PC-3 (cell line): ENCODE data around the gene KRT85. TPM values are rescaled to one million over a fixed set of nuclear protein-coding genes. Genes with fewer than 3 reads are reported as not detected.

ENCODE experiments used
- ATAC-seq: fragments of 200-7000 bp; cut with Tn5 transposase; 2 replicates; pipeline ENCODE4 v1.9.1; 2020; ENCODE audit warnings: mild to moderate bottlenecking, moderate library complexity
- BruUV-seq: library from RNA; stranded (reverse); fragments of 400-500 nt; replicated peaks from 2 replicates; lab custom pipeline; 2021; lab: Mats Ljungman, UMichigan
- CTCF ChIA-PET: fragments of 300-600 bp; sonication (Branson Sonifier 250); formaldehyde crosslinking; loops from one replicate; lab custom pipeline; 2022; ENCODE audit warnings: antibody characterized with exemption; lab: Charles Lee
- POLR2A ChIA-PET: fragments of 300-600 bp; sonication (Branson Sonifier 250); formaldehyde crosslinking; loops from one replicate; lab custom pipeline; 2022; ENCODE audit warnings: antibody characterized with exemption; ENCODE audit not compliant: unreplicated experiment; lab: Charles Lee
- DNase-seq: peaks from one replicate; pipeline ENCODE4 v3.0.0-alpha.2; 2015
- H2AFZ ChIP-seq: fragments of 300-600 bp; sonication (generic); 2 replicates; pipeline ENCODE4 v1.6.0; 2016; ENCODE audit warnings: antibody characterized with exemption, low read length
- H3F3A ChIP-seq: fragments of 300-600 bp; sonication (generic); one replicate; pipeline ENCODE4 v1.6.0; 2017; ENCODE audit warnings: antibody characterized with exemption, low read length, control low read depth, mild to moderate bottlenecking; ENCODE audit not compliant: unreplicated experiment
- H3K27ac ChIP-seq: fragments of 300-600 bp; sonication (generic); 2 replicates; pipeline ENCODE4 v1.5.1; 2016; ENCODE audit warnings: mild to moderate bottlenecking, low read length
- H3K27me3 ChIP-seq: fragments of 300-600 bp; sonication (generic); 2 replicates; pipeline ENCODE4 v1.6.1; 2016; ENCODE audit warnings: low read length, mixed read lengths
- H3K36me3 ChIP-seq: fragments of 300-600 bp; sonication (generic); 2 replicates; pipeline ENCODE4 v1.6.1; 2016; ENCODE audit warnings: low read depth, mixed run types, low read length, mixed read lengths
- H3K4me1 ChIP-seq: fragments of 300-600 bp; sonication (generic); 2 replicates; pipeline ENCODE4 v1.5.1; 2016; ENCODE audit warnings: low read length; ENCODE audit not compliant: insufficient read depth
- H3K4me2 ChIP-seq: fragments of 300-600 bp; sonication (generic); 2 replicates; pipeline ENCODE4 v1.6.0; 2016; ENCODE audit warnings: low read length
- H3K4me3 ChIP-seq: fragments of 300-600 bp; sonication (generic); 2 replicates; pipeline ENCODE4 v1.5.1; 2016; ENCODE audit warnings: mild to moderate bottlenecking, low read length, mixed read lengths
- H3K79me2 ChIP-seq: fragments of 300-600 bp; sonication (generic); 2 replicates; pipeline ENCODE4 v1.6.1; 2017; ENCODE audit warnings: low read length, mixed read lengths
- H3K9ac ChIP-seq: fragments of 300-600 bp; sonication (generic); 2 replicates; pipeline ENCODE4 v1.6.0; 2016; ENCODE audit warnings: mild to moderate bottlenecking, low read length
- H3K9me2 ChIP-seq: fragments of 300-600 bp; sonication (generic); replicated peaks from 2 replicates; pipeline ENCODE4 v1.6.1; 2016; ENCODE audit warnings: mixed run types, low read length, mixed read lengths
- H3K9me3 ChIP-seq: fragments of 300-600 bp; sonication (generic); 2 replicates; pipeline ENCODE4 v1.6.1; 2016; ENCODE audit warnings: low read length, mixed read lengths
- H4K20me1 ChIP-seq: fragments of 300-600 bp; sonication (generic); 2 replicates; pipeline ENCODE4 v1.6.1; 2016; ENCODE audit warnings: low read length, mixed read lengths
- EZH2 ChIP-seq: fragments of 300-600 bp; sonication (generic); IDR thresholded peaks from one replicate; pipeline ENCODE4 v1.6.1; 2017; ENCODE audit warnings: antibody characterized with exemption, mild to moderate bottlenecking, low read length; ENCODE audit not compliant: unreplicated experiment
- EZH2phosphoT487 ChIP-seq: fragments of 300-600 bp; sonication (generic); IDR thresholded peaks from 2 replicates; pipeline ENCODE4 v1.6.1; 2018; ENCODE audit warnings: mild to moderate bottlenecking, antibody characterized with exemption, low read length, borderline replicate concordance
- intact Hi-C: fragments of 100-400 bp; cut with micrococcal nuclease; formaldehyde crosslinking; loops from 2 replicates; pipeline ENCODE4 v1.9.0; 2023
- total RNA-seq: library from RNA; depleted of rRNA; stranded (reverse); fragments of >200 nt; gene quantifications from 2 replicates; pipeline ENCODE4 v1.2.3, GENCODE V29; 2014
- TF ChIP-seq, protein P1 (sequence below): fragments of 300-600 bp; sonication (generic); conservative IDR thresholded peaks from 2 replicates; pipeline ENCODE4 v1.5.1; 2017; ENCODE audit warnings: antibody characterized with exemption, low read depth, mild to moderate bottlenecking, low read length

Gene KRT85
- total RNA-seq, 1 experiment from 2014 or later: not detected

DNA sequence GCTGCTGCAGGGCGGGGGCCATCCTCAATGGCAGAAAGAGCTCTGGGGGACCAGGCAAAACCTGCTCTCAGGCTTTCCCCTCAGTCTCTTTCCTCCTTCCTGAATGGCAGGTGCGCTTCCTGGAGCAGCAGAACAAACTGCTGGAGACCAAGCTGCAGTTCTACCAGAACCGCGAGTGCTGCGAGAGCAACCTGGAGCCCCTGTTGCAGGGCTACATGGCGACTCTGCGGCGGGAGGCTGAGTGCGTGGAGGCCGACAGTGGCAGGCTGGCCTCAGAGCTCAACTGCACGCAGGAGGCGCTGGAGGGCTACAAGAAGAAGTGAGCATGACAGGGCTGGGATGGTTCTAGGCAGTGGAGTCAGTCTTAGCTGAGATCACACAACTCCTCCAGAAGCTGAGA, 23.2 kb downstream of the KRT85 start:
- ChIA-PET POLR2A (no interaction called here), CTCF (no interaction called here)
- Histone ChIP-seq H3K27me3 (no peaks in the 10 kb centered on the region), H2AFZ (no peak overlapping the region), H4K20me1 (no peaks in the 10 kb centered on the region), H3K4me2 (no peak overlapping the region), H3F3A (no peaks in the 10 kb centered on the region), H3K9me3 (no peaks in the 10 kb centered on the region), H3K36me3 (no peaks in the 10 kb centered on the region), H3K27ac (no peak overlapping the region), H3K79me2 (no peaks in the 10 kb centered on the region), H3K4me1 (peaks cover 30% of the 10 kb centered on the region), H3K4me3 (no peak overlapping the region), H3K9me2 (no peaks in the 10 kb centered on the region), H3K9ac (no peak overlapping the region)
- no peak for ATAC-seq
- no TSS peak for BruUV-seq
- TF ChIP-seq EZH2 (no peak), EZH2phosphoT487 (no peak)
- TF ChIP-seq, protein P1, sequence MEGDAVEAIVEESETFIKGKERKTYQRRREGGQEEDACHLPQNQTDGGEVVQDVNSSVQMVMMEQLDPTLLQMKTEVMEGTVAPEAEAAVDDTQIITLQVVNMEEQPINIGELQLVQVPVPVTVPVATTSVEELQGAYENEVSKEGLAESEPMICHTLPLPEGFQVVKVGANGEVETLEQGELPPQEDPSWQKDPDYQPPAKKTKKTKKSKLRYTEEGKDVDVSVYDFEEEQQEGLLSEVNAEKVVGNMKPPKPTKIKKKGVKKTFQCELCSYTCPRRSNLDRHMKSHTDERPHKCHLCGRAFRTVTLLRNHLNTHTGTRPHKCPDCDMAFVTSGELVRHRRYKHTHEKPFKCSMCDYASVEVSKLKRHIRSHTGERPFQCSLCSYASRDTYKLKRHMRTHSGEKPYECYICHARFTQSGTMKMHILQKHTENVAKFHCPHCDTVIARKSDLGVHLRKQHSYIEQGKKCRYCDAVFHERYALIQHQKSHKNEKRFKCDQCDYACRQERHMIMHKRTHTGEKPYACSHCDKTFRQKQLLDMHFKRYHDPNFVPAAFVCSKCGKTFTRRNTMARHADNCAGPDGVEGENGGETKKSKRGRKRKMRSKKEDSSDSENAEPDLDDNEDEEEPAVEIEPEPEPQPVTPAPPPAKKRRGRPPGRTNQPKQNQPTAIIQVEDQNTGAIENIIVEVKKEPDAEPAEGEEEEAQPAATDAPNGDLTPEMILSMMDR: no peak
- intact Hi-C loops: no loop called here
- no peak for DNase-seq

DNA sequence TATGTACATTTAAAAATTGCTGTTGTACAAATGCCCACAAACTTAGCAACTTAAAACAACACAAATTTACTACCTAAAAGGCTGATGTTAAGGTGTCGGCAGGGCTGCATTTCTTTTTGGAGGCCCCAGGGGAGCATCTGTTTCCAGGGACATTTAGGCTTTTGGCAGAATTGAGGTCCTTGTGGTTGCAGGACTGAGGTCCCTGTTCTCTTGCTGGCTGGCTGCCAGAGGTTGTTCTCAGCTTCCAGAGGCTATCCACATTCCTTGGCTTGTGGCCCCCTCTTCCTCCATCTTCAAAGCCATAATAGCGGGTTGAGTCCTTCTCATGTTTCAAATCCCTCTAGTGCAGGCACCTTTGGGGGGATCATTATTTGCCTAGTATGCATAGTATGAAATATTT, 23.7 kb downstream of the KRT85 start:
- TF ChIP-seq EZH2 (no peak), EZH2phosphoT487 (no peak)
- TF ChIP-seq, protein P1: no peak
- Histone ChIP-seq H3K9me2 (no peaks in the 10 kb centered on the region), H3K27me3 (no peaks in the 10 kb centered on the region), H4K20me1 (no peaks in the 10 kb centered on the region), H3K27ac (no peak overlapping the region), H2AFZ (no peak overlapping the region), H3K4me2 (no peak overlapping the region), H3K36me3 (no peaks in the 10 kb centered on the region), H3K4me3 (no peak overlapping the region), H3K79me2 (no peaks in the 10 kb centered on the region), H3K9ac (no peak overlapping the region), H3K9me3 (no peaks in the 10 kb centered on the region), H3K4me1 (peaks cover 29% of the 10 kb centered on the region), H3F3A (no peaks in the 10 kb centered on the region)
- POLR2A ChIA-PET: no interaction called here
- ATAC-seq: no peak
- intact Hi-C loops: no loop called here
- no peak for DNase-seq
- no TSS peak for BruUV-seq
- CTCF ChIA-PET: no interaction called here

DNA sequence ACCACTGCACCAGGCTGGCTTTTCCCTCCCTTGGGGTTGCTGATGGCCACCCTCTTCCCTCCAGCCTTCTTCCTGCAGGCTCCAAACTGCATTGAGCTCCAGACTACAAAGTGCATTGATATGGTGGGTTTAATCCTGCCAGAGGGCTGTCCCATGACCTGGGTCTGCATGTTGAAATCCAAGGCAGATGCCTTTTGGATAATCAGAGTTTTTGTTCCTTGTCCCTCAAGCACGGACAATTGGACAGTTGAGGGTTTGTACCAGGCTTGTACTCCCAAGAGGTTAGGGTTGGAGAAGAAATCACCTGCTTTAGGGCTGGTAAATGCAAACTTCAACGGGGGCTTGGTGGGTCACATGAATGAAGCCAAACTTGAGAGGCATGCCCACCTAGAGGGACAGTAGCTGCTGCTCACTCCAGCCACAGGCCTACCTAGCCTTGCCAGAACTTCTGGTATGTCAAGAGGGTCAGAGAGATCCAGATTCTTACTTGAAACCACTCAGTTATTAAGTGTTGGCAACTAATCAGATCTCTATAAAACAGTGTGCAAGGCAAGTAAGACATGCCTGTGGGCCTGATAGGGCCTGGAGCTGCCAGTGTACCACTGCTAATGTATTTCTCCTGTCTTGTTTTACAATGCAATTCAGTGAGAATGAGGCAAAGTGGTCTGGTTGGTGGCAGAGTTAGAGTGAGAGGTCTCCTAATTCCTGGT, 24.3 kb downstream of the KRT85 start:
- no TSS peak for BruUV-seq
- peaks cover 29% of the 10 kb centered on the region for H3K4me1 ChIP-seq
- no peaks in the 10 kb centered on the region for H3K36me3 ChIP-seq
- H3K27me3 ChIP-seq: no peaks in the 10 kb centered on the region
- H3K27ac ChIP-seq: no peak overlapping the region
- H2AFZ ChIP-seq: no peak overlapping the region
- no peak overlapping the region for H3K4me3 ChIP-seq
- no peaks in the 10 kb centered on the region for H3K9me2 ChIP-seq
- H4K20me1 ChIP-seq: no peaks in the 10 kb centered on the region
- no peaks in the 10 kb centered on the region for H3K79me2 ChIP-seq
- DNase-seq (no peak), ATAC-seq (no peak)
- TF ChIP-seq, protein P1: no peak
- TF ChIP-seq EZH2: no peak
- TF ChIP-seq EZH2phosphoT487: no peak
- H3K9me3 ChIP-seq: no peaks in the 10 kb centered on the region
- intact Hi-C loops: no loop called here
- H3K4me2 ChIP-seq: no peak overlapping the region
- POLR2A ChIA-PET: no interaction called here
- no peaks in the 10 kb centered on the region for H3F3A ChIP-seq
- no peak overlapping the region for H3K9ac ChIP-seq
- CTCF ChIA-PET: no interaction called here
